ENCODE data around the gene BBS4. TPM values are rescaled to one million over a fixed set of nuclear protein-coding genes. Genes with fewer than 3 reads are reported as not detected.
"Not testable (repeated sequence)": the region's sequence is repeated elsewhere in the genome, so short reads cannot be mapped to it uniquely, and the experiment has no call there.

BBS4 gene
- total and polyA plus RNA-seq, 2 donors (not counting 1 experiment from before 2014, with no cell fraction given): 13.3 to 34.9 TPM

- H3K9me3 Mint-ChIP-seq (ENCODE audit: insufficient read depth); ATAC-seq (ENCODE audit: low read depth); H2AFZ ChIP-seq (ENCODE audit: insufficient read depth, low read depth, low read length, poor library complexity, severe bottlenecking); H3K36me3 ChIP-seq (replicated peaks in 1 of 2; ENCODE audit: control extremely low read depth in 1 of 2, control insufficient read depth in 1 of 2, extremely low read depth in 1 of 2, insufficient read depth in 2 of 2, low read length in 1 of 2); H3K4me2 ChIP-seq (replicated peaks; ENCODE audit: low read depth, low read length, poor library complexity, severe bottlenecking); H3K9me3 ChIP-seq (ENCODE audit: control extremely low read depth in 1 of 3, control insufficient read depth in 2 of 3, insufficient read depth in 1 of 3, low read length in 2 of 3); DNase-seq; H3K4me3 ChIP-seq (ENCODE audit: control extremely low read depth in 1 of 5, extremely low read depth in 1 of 5, insufficient read depth in 1 of 5, low read depth in 2 of 5, low read length in 4 of 5); H3K27me3 Mint-ChIP-seq; H3K27me3 ChIP-seq (replicated peaks in 1 of 4; ENCODE audit: control extremely low read depth in 1 of 4, control insufficient read depth in 3 of 4, insufficient read depth in 4 of 4, low read length in 3 of 4); H4K20me1 ChIP-seq (ENCODE audit: control insufficient read depth, insufficient read depth, low read length, poor library complexity, severe bottlenecking); intact Hi-C loops (cut with micrococcal nuclease); H3K27ac ChIP-seq (ENCODE audit: low read length in 2 of 2); CTCF ChIA-PET; H3K4me1 ChIP-seq (ENCODE audit: control insufficient read depth in 2 of 2, insufficient read depth in 2 of 2, low read length in 2 of 2); POLR2A ChIA-PET; H3K4me3 Mint-ChIP-seq; H3K27ac Mint-ChIP-seq; H3K9ac ChIP-seq (ENCODE audit: low read length); H3K4me1 Mint-ChIP-seq; H3K79me2 ChIP-seq (ENCODE audit: control insufficient read depth, insufficient read depth, low read length): not testable (repeated sequence)
- no CpG with 5 or more reads among the region's 26 CpGs for WGBS (ENCODE audit: insufficient coverage)
Measured at GRCh38 chr15:72639759-72640483, 46.1 kb upstream of the BBS4 start.

DNA sequence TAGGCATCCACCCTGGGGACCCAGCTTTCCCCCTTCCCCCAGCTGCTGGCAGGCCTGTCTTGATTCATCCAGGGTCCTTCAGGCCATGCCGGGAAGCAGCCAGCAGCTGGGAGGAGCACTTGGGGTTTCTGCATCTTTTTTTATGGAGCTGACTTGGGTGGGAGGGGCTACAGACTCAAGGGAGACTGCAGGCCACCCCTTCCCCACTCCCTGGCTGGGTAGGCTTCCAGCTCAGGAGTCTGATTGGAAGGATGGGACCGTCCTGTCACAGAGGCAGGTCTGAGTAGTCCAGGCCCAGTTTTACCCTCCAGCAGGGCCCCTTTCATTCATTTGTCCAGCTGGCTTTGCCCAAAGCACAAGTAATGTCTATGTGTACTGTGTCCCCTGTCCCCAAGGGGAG is 43.7 kb upstream of the BBS4 start:
- intact Hi-C loops (cut with micrococcal nuclease); H3K27ac Mint-ChIP-seq; H3K27ac ChIP-seq (ENCODE audit: low read length in 2 of 2); H3K4me1 ChIP-seq (ENCODE audit: control insufficient read depth in 2 of 2, insufficient read depth in 2 of 2, low read length in 2 of 2); H3K4me3 ChIP-seq (ENCODE audit: control extremely low read depth in 1 of 5, extremely low read depth in 1 of 5, insufficient read depth in 1 of 5, low read depth in 2 of 5, low read length in 4 of 5); H3K4me3 Mint-ChIP-seq; H3K9me3 Mint-ChIP-seq (ENCODE audit: insufficient read depth); H4K20me1 ChIP-seq (ENCODE audit: control insufficient read depth, insufficient read depth, low read length, poor library complexity, severe bottlenecking); H3K27me3 ChIP-seq (replicated peaks in 1 of 4; ENCODE audit: control extremely low read depth in 1 of 4, control insufficient read depth in 3 of 4, insufficient read depth in 4 of 4, low read length in 3 of 4); H2AFZ ChIP-seq (ENCODE audit: insufficient read depth, low read depth, low read length, poor library complexity, severe bottlenecking); H3K4me2 ChIP-seq (replicated peaks; ENCODE audit: low read depth, low read length, poor library complexity, severe bottlenecking); H3K9me3 ChIP-seq (ENCODE audit: control extremely low read depth in 1 of 3, control insufficient read depth in 2 of 3, insufficient read depth in 1 of 3, low read length in 2 of 3); H3K4me1 Mint-ChIP-seq; CTCF ChIA-PET; H3K36me3 ChIP-seq (replicated peaks in 1 of 2; ENCODE audit: control extremely low read depth in 1 of 2, control insufficient read depth in 1 of 2, extremely low read depth in 1 of 2, insufficient read depth in 2 of 2, low read length in 1 of 2); DNase-seq; ATAC-seq (ENCODE audit: low read depth); POLR2A ChIA-PET; H3K79me2 ChIP-seq (ENCODE audit: control insufficient read depth, insufficient read depth, low read length); H3K9ac ChIP-seq (ENCODE audit: low read length); H3K27me3 Mint-ChIP-seq: not testable (repeated sequence)
- no CpG with 5 or more reads among the region's 2 CpGs for WGBS (ENCODE audit: insufficient coverage)

- no CpG with 5 or more reads among the region's 10 CpGs for WGBS (ENCODE audit: insufficient coverage)
- not testable (repeated sequence) for ATAC-seq (ENCODE audit: low read depth)
Measured at GRCh38 chr15:72648631-72649253, 37.3 kb upstream of the BBS4 start.

DNA sequence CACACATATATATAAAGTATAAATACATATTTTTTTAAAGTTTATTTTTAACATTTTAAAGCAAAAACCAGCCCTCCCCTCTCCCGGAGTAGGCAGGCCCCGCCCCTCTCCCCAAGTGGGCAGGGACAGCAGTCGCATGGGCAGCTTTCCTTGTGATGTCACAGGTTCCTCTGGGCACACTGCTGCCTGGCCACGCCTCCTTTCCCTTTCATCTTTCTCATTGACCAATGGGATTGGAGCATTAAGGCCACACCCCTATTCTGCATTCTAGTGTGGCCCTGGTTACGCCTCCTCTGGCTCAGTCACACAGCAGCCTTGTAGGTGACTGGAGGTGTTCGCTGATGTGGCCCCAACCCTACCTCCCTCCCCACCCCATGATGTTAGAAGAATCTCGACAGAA is 31.6 kb upstream of the BBS4 start, which contains the start of gene GOLGA6B:
TSS of gene GOLGA6B (plus strand) at position 301 of the 400 bp plus-strand sequence. CDS start at position 342, 41 bp downstream.
- POLR2A ChIA-PET; DNase-seq; intact Hi-C loops (cut with micrococcal nuclease); H3K4me1 Mint-ChIP-seq; H3K4me1 ChIP-seq (ENCODE audit: control insufficient read depth in 2 of 2, insufficient read depth in 2 of 2, low read length in 2 of 2); H2AFZ ChIP-seq (ENCODE audit: insufficient read depth, low read depth, low read length, poor library complexity, severe bottlenecking); H3K79me2 ChIP-seq (ENCODE audit: control insufficient read depth, insufficient read depth, low read length); H4K20me1 ChIP-seq (ENCODE audit: control insufficient read depth, insufficient read depth, low read length, poor library complexity, severe bottlenecking); H3K9ac ChIP-seq (ENCODE audit: low read length); H3K27me3 ChIP-seq (replicated peaks in 1 of 4; ENCODE audit: control extremely low read depth in 1 of 4, control insufficient read depth in 3 of 4, insufficient read depth in 4 of 4, low read length in 3 of 4); H3K9me3 ChIP-seq (ENCODE audit: control extremely low read depth in 1 of 3, control insufficient read depth in 2 of 3, insufficient read depth in 1 of 3, low read length in 2 of 3); H3K36me3 ChIP-seq (replicated peaks in 1 of 2; ENCODE audit: control extremely low read depth in 1 of 2, control insufficient read depth in 1 of 2, extremely low read depth in 1 of 2, insufficient read depth in 2 of 2, low read length in 1 of 2); H3K9me3 Mint-ChIP-seq (ENCODE audit: insufficient read depth); H3K27ac ChIP-seq (ENCODE audit: low read length in 2 of 2); H3K4me2 ChIP-seq (replicated peaks; ENCODE audit: low read depth, low read length, poor library complexity, severe bottlenecking); H3K27me3 Mint-ChIP-seq; ATAC-seq (ENCODE audit: low read depth); CTCF ChIA-PET; H3K4me3 Mint-ChIP-seq; H3K27ac Mint-ChIP-seq; H3K4me3 ChIP-seq (ENCODE audit: control extremely low read depth in 1 of 5, extremely low read depth in 1 of 5, insufficient read depth in 1 of 5, low read depth in 2 of 5, low read length in 4 of 5): not testable (repeated sequence)
- no CpG with 5 or more reads among the region's 7 CpGs for WGBS (ENCODE audit: insufficient coverage)

More at GRCh38 chr15:72648631-72649253, 37.3 kb upstream of the BBS4 start:
- H3K36me3 ChIP-seq (replicated peaks in 1 of 2; ENCODE audit: control extremely low read depth in 1 of 2, control insufficient read depth in 1 of 2, extremely low read depth in 1 of 2, insufficient read depth in 2 of 2, low read length in 1 of 2); POLR2A ChIA-PET; DNase-seq; H3K27me3 Mint-ChIP-seq; H3K9me3 ChIP-seq (ENCODE audit: control extremely low read depth in 1 of 3, control insufficient read depth in 2 of 3, insufficient read depth in 1 of 3, low read length in 2 of 3); H3K4me1 ChIP-seq (ENCODE audit: control insufficient read depth in 2 of 2, insufficient read depth in 2 of 2, low read length in 2 of 2); H3K27ac ChIP-seq (ENCODE audit: low read length in 2 of 2); H3K4me3 Mint-ChIP-seq; H3K4me1 Mint-ChIP-seq; H3K9me3 Mint-ChIP-seq (ENCODE audit: insufficient read depth); intact Hi-C loops (cut with micrococcal nuclease); H3K27me3 ChIP-seq (replicated peaks in 1 of 4; ENCODE audit: control extremely low read depth in 1 of 4, control insufficient read depth in 3 of 4, insufficient read depth in 4 of 4, low read length in 3 of 4); H4K20me1 ChIP-seq (ENCODE audit: control insufficient read depth, insufficient read depth, low read length, poor library complexity, severe bottlenecking); H3K27ac Mint-ChIP-seq; H3K79me2 ChIP-seq (ENCODE audit: control insufficient read depth, insufficient read depth, low read length); H2AFZ ChIP-seq (ENCODE audit: insufficient read depth, low read depth, low read length, poor library complexity, severe bottlenecking); H3K4me2 ChIP-seq (replicated peaks; ENCODE audit: low read depth, low read length, poor library complexity, severe bottlenecking); CTCF ChIA-PET; H3K9ac ChIP-seq (ENCODE audit: low read length); H3K4me3 ChIP-seq (ENCODE audit: control extremely low read depth in 1 of 5, extremely low read depth in 1 of 5, insufficient read depth in 1 of 5, low read depth in 2 of 5, low read length in 4 of 5): not testable (repeated sequence)
